Astrocyte (in vitro differentiated cells and primary cell): Measurements from ENCODE around the gene TRAF3IP3. TPM values are rescaled to one million over a fixed set of nuclear protein-coding genes. Genes with fewer than 3 reads are reported as not detected.

ENCODE experiments used
- DNase-seq: peaks from one replicate; pipeline ENCODE4 v3.0.0-alpha.2; 2010; ENCODE audit warnings: low read depth
- FAIRE-seq: peaks from 2 replicates; lab custom pipeline; 2011; peaks lifted over from hg19 to GRCh38; lab: Jason Lieb, UNC
- H2AFZ ChIP-seq: 2 replicates; pipeline ENCODE4 v1.6.0; 2012; ENCODE audit warnings: low read depth, low read length, inconsistent platforms
- H3K27ac ChIP-seq: 2 replicates; pipeline ENCODE4 v1.5.1; 2011; ENCODE audit warnings: low read depth, low read length, inconsistent platforms
- H3K27me3 ChIP-seq: 2 replicates; pipeline ENCODE4 v1.6.0; 2011; ENCODE audit warnings: low read length, inconsistent platforms; ENCODE audit not compliant: insufficient read depth
- H3K36me3 ChIP-seq: 2 replicates; pipeline ENCODE4 v1.5.1; 2011; ENCODE audit warnings: low read length, inconsistent platforms; ENCODE audit not compliant: insufficient read depth
- H3K4me1 ChIP-seq: 2 replicates; pipeline ENCODE4 v1.5.1; 2011; ENCODE audit warnings: low read length, inconsistent platforms; ENCODE audit not compliant: insufficient read depth
- H3K4me2 ChIP-seq: 2 replicates; pipeline ENCODE4 v1.6.0; 2012; ENCODE audit warnings: low read length, inconsistent platforms
- H3K4me3 ChIP-seq: 2 replicates; pipeline ENCODE4 v1.5.1; 2011; ENCODE audit warnings: low read depth, mild to moderate bottlenecking, low read length, inconsistent platforms; ENCODE audit not compliant: insufficient read depth
- H3K79me2 ChIP-seq: 2 replicates; pipeline ENCODE4 v1.6.0; 2012; ENCODE audit warnings: mild to moderate bottlenecking, low read length, inconsistent platforms; ENCODE audit not compliant: insufficient read depth
- H3K9ac ChIP-seq: 2 replicates; pipeline ENCODE4 v1.6.0; 2012; ENCODE audit warnings: mild to moderate bottlenecking, low read length, inconsistent platforms
- H3K9me3 ChIP-seq: 2 replicates; pipeline ENCODE4 v1.5.1; 2012; ENCODE audit warnings: low read depth, mild to moderate bottlenecking, low read length, inconsistent platforms; ENCODE audit not compliant: insufficient read depth
- H4K20me1 ChIP-seq: 2 replicates; pipeline ENCODE4 v1.6.0; 2012; ENCODE audit warnings: low read length, inconsistent platforms; ENCODE audit not compliant: insufficient read depth
- H3K27ac Mint-ChIP-seq: one replicate; pipeline ENCODE4 v1.8.0; 2021; ENCODE audit warnings: mild to moderate bottlenecking, mixed read lengths; ENCODE audit not compliant: unreplicated experiment
- H3K27me3 Mint-ChIP-seq: one replicate; pipeline ENCODE4 v1.8.0; 2021; ENCODE audit warnings: low read depth, mixed read lengths; ENCODE audit not compliant: unreplicated experiment
- H3K36me3 Mint-ChIP-seq: one replicate; pipeline ENCODE4 v1.8.0; 2021; ENCODE audit warnings: low read depth, mixed read lengths; ENCODE audit not compliant: unreplicated experiment
- H3K4me1 Mint-ChIP-seq: one replicate; pipeline ENCODE4 v1.8.0; 2021; ENCODE audit warnings: low read depth, mixed read lengths; ENCODE audit not compliant: unreplicated experiment
- H3K4me3 Mint-ChIP-seq: one replicate; pipeline ENCODE4 v1.8.0; 2021; ENCODE audit warnings: mild to moderate bottlenecking, moderate library complexity, mixed read lengths; ENCODE audit not compliant: unreplicated experiment
- H3K9me3 Mint-ChIP-seq: one replicate; pipeline ENCODE4 v1.8.0; 2021; ENCODE audit warnings: mild to moderate bottlenecking, mixed read lengths; ENCODE audit not compliant: unreplicated experiment
- EZH2 ChIP-seq: IDR thresholded peaks from 2 replicates; pipeline ENCODE4 v1.6.1; 2012; ENCODE audit warnings: mild to moderate bottlenecking, low read length, inconsistent platforms; ENCODE audit not compliant: insufficient read depth
- total RNA-seq: library from RNA; stranded (reverse); gene quantifications from 2 replicates; pipeline ENCODE4 v1.2.1, GENCODE V29; 2021
- TF ChIP-seq, protein P1 (sequence below): IDR thresholded peaks from 2 replicates; pipeline ENCODE4 v1.5.1; 2011; ENCODE audit warnings: low read depth, mild to moderate bottlenecking, inconsistent platforms, low read length, moderate library complexity; ENCODE audit not compliant: insufficient read depth

TRAF3IP3 gene
- total RNA-seq, 1 donor from 2014 or later, result not detected

DNA sequence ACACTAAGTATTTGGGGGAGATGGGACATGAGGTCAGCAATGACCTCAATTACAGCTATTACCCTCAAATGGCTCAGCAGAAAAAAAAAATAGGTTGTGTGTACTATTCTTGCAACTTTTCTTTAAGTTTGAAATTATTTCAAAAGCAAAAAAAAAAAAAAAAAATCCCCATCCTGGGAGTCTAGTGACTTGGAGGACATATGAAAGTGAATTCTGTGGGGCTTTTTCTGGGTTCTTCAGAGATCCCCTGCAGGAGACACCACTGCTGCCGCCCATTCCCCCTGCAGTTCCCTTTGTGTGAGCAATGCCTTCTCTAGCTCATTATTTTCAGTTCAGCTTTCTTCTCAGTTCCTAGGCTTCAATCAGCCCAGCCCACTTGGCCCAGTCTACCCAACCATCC lies 34.5 kb upstream of the TRAF3IP3 start:
- no peak overlapping the region for H3K27ac Mint-ChIP-seq
- no peaks in the 10 kb centered on the region for H3K4me1 ChIP-seq
- no peak for FAIRE-seq
- H3K9me3 Mint-ChIP-seq, result no peaks in the 10 kb centered on the region
- H3K4me1 Mint-ChIP-seq, result peaks cover 7% of the 10 kb centered on the region
- no peak overlapping the region for H3K4me2 ChIP-seq
- no peak overlapping the region for H3K4me3 ChIP-seq
- no peak overlapping the region for H3K4me3 Mint-ChIP-seq
- no peaks in the 10 kb centered on the region for H3K36me3 ChIP-seq
- no peaks in the 10 kb centered on the region for H3K9me3 ChIP-seq
- TF ChIP-seq, protein P1, sequence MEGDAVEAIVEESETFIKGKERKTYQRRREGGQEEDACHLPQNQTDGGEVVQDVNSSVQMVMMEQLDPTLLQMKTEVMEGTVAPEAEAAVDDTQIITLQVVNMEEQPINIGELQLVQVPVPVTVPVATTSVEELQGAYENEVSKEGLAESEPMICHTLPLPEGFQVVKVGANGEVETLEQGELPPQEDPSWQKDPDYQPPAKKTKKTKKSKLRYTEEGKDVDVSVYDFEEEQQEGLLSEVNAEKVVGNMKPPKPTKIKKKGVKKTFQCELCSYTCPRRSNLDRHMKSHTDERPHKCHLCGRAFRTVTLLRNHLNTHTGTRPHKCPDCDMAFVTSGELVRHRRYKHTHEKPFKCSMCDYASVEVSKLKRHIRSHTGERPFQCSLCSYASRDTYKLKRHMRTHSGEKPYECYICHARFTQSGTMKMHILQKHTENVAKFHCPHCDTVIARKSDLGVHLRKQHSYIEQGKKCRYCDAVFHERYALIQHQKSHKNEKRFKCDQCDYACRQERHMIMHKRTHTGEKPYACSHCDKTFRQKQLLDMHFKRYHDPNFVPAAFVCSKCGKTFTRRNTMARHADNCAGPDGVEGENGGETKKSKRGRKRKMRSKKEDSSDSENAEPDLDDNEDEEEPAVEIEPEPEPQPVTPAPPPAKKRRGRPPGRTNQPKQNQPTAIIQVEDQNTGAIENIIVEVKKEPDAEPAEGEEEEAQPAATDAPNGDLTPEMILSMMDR, result no peak
- TF ChIP-seq EZH2, result no peak
- H3K79me2 ChIP-seq, result no peaks in the 10 kb centered on the region
- H3K27me3 ChIP-seq, result no peaks in the 10 kb centered on the region
- H4K20me1 ChIP-seq, result no peaks in the 10 kb centered on the region
- H3K36me3 Mint-ChIP-seq, result no peaks in the 10 kb centered on the region
- DNase-seq, result no peak
- H3K9ac ChIP-seq, result no peak overlapping the region
- peaks cover 9% of the 10 kb centered on the region for H3K27me3 Mint-ChIP-seq
- no peak overlapping the region for H2AFZ ChIP-seq
- no peak overlapping the region for H3K27ac ChIP-seq

DNA sequence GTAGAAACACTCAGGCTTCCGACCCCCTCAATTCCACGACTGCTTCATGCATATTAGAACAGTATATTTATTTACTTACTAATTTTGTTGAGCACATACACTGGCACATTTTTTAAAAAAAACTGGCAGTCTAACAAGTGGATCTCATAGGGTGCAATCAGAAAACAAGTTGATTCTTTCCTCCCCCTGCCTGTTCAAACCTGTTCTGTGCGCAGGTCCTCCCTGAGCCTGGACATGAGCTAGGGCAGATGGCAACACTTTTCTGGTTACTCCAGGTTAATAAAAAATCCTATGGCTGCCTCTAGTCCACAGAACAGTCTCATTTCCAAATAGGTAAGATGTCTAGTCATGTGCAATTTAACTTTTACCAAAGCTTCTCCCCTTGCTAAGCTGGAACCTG lies 32.6 kb upstream of the TRAF3IP3 start:
- Histone ChIP-seq H3K79me2 (no peaks in the 10 kb centered on the region), H3K4me1 (no peaks in the 10 kb centered on the region), H3K9ac (no peak overlapping the region), H3K4me3 (no peak overlapping the region), H3K9me3 (no peaks in the 10 kb centered on the region), H3K27ac (no peak overlapping the region), H3K36me3 (no peaks in the 10 kb centered on the region), H4K20me1 (no peaks in the 10 kb centered on the region), H3K27me3 (no peaks in the 10 kb centered on the region), H3K4me2 (no peak overlapping the region), H2AFZ (no peak overlapping the region)
- peaks cover 7% of the 10 kb centered on the region for H3K4me1 Mint-ChIP-seq
- DNase-seq (no peak), FAIRE-seq (no peak)
- TF ChIP-seq, protein P1, result no peak
- TF ChIP-seq EZH2, result no peak
- no peaks in the 10 kb centered on the region for H3K9me3 Mint-ChIP-seq
- peak overlapping the region; percentile 17 for H3K27ac Mint-ChIP-seq
- H3K36me3 Mint-ChIP-seq, result no peaks in the 10 kb centered on the region
- no peak overlapping the region for H3K4me3 Mint-ChIP-seq
- peaks cover 9% of the 10 kb centered on the region for H3K27me3 Mint-ChIP-seq

DNA sequence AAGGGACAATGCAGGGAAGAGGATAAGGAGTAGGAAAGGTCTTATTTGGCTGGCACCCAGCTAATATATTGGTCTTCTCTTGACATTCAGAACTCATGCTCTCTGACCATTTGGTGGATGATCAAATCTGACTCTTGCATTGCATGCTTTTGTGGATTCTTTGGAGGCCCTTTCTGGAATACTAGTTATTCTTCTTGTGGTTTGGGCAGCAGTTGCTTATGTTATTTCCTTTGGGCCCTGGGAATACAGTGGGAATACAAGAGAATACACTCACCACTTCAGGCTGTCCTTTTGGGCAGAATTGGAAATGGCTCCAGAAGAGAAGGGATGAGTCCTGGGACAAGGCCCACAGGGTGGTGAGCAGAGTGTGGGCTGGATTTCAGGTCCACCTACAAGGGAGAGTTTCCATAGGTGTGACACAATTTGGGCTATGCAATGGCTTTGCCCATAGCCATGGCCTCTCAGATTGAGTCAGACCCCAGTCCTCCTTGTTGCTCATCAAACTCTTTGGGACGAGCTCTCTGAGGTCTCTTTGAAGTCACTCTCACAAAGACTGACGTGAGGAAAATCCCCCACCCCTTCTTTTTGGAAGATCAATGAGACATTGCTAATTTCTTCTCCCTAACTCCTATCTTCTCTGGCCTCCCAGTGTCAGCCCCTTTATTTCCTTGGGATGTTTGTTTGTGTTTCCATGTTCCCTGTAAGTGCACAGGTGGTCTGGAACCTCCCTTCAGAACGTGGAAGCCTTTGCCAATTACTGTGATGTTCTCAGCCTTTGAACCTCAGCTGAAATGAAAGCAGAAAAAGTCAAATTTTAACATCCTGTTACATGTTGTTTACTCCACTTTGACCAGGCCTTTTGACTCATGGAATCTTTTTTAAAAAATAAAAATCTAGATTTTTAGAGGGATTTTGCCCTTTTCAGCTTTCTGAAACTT lies 31.8 kb upstream of the TRAF3IP3 start:
- peaks cover 7% of the 10 kb centered on the region for H3K4me1 Mint-ChIP-seq

More for the DNA sequence above, 31.8 kb upstream of the TRAF3IP3 start:
- no peaks in the 10 kb centered on the region for H3K36me3 ChIP-seq
- no peaks in the 10 kb centered on the region for H3K27me3 ChIP-seq
- H2AFZ ChIP-seq, result no peak overlapping the region
- no peak overlapping the region for H3K4me3 Mint-ChIP-seq
- no peak overlapping the region for H3K27ac ChIP-seq
- no peak overlapping the region for H3K4me3 ChIP-seq
- H3K9me3 ChIP-seq, result no peaks in the 10 kb centered on the region
- DNase-seq (no peak), FAIRE-seq (no peak)
- TF ChIP-seq, protein P1, result no peak
- no peak for TF ChIP-seq EZH2
- H4K20me1 ChIP-seq, result no peaks in the 10 kb centered on the region
- H3K27me3 Mint-ChIP-seq, result peaks cover 9% of the 10 kb centered on the region
- H3K4me2 ChIP-seq, result no peak overlapping the region
- H3K4me1 ChIP-seq, result no peaks in the 10 kb centered on the region
- H3K9ac ChIP-seq, result no peak overlapping the region
- peak overlapping the region; percentile 27 for H3K27ac Mint-ChIP-seq
- no peaks in the 10 kb centered on the region for H3K79me2 ChIP-seq
- H3K36me3 Mint-ChIP-seq, result no peaks in the 10 kb centered on the region
- H3K9me3 Mint-ChIP-seq, result no peaks in the 10 kb centered on the region
